GM12892 (cell line): Measurements from ENCODE around the gene CLSTN1.
A peak's percentile ranks its signal among the peaks of the same experiment; 100 is the strongest.

ENCODE experiments used
- DNase-seq: peaks from one replicate; pipeline ENCODE4 v3.0.0; 2011; ENCODE audit not compliant: insufficient read length
- FAIRE-seq: peaks from 2 replicates; lab custom pipeline; 2011; peaks lifted over from hg19 to GRCh38; lab: Jason Lieb, UNC
- POLR2A ChIP-seq: IDR thresholded peaks from 2 replicates; pipeline ENCODE4 v1.6.1; 2011; ENCODE audit warnings: low read depth, low read length, control low read depth
- POLR2AphosphoS5 ChIP-seq: IDR thresholded peaks from 2 replicates; pipeline ENCODE4 v1.6.1; 2011; ENCODE audit warnings: low read depth, low read length, control low read depth
- TAF1 ChIP-seq: IDR thresholded peaks from 2 replicates; pipeline ENCODE4 v1.6.1; 2011; ENCODE audit warnings: low read depth, mild to moderate bottlenecking, control low read depth, low read length, borderline replicate concordance

Gene CLSTN1

DNA sequence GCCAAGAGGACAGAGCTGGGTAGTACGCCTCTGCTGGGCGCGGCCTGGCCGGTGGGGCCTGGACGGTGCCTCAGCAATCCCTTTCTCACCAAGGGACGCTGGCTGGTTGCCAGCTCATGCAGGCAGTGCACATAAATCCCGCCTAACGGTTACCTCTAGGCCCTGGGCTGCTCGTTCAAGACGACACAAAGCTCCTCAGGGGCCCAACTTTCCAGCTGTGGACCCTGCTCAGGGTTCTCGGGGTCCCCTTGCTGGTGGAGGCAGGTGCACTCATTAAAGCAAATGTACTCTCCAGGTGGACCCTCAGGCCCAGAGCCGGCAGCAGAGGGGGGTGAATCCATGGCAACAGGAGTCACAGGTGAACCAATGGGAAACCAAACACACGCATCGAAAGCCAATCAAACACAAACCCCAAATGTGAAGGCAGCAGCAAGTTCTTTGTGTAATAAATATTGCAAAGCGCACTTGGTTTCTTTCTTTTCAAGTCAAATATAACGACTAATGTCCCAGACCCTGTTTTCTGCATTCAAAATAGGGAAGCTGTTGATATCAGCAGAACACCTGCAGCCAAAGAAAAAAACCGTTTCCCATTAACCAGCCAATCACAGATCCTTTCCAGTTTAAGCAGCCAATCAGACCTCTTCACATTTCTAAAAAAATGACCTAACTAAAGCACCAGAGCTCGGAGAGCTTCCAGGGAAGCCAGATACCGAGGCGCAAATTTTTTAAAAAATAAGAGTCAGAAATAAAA is 26.1 kb upstream of the CLSTN1 start:
- no peak for FAIRE-seq
- DNase-seq, result peak; percentile 57
- TF ChIP-seq POLR2A, result no peak
- no peak for TF ChIP-seq POLR2AphosphoS5
- no peak for TF ChIP-seq TAF1

DNA sequence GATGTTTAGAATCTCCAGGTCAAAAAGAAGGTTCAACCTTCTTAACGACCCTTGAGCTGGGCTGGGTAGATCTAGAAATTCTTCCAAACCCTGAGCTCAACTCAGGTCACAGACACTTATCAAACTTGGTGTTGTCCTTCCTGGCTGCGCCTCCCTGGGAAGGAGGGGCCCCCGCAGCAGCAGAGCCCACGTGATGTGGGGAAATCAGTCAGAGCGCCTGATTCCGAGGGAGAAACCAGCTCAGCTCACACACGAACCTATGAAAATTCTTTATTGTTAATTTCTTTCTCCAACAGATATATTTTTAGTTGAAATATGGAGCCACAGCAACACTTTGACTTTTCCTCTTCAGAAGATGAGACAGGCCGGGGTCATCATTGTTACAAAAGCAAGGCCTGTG is 24.3 kb upstream of the CLSTN1 start:
- FAIRE-seq (no peak), DNase-seq (no peak)

DNA sequence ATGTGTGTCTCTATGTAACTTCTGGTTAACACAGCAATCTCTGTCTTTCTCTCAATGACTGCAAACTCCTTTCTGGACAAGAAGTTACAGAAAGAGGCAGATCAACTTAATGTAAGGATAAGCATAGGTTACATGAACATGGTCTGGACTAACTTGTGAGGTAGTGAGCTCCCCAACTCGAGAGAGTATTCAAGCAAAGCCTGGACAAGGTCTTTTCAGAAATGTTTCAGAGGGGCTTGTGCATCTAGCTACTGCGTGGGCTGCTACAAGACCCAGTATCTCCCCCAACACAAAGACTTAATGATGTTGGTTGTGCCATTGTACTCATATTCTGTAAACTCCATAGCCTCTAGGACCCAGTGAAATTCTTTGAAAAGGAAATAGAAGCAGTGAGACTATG is 23.5 kb upstream of the CLSTN1 start:
- no peak for FAIRE-seq
- TF ChIP-seq POLR2A (no peak), TAF1 (no peak), POLR2AphosphoS5 (no peak)
- no peak for DNase-seq

More for the DNA sequence above, 24.3 kb upstream of the CLSTN1 start:
- no peak for TF ChIP-seq TAF1
- TF ChIP-seq POLR2AphosphoS5, result no peak
- TF ChIP-seq POLR2A, result no peak

- no peak for TF ChIP-seq TAF1
- no peak for TF ChIP-seq POLR2AphosphoS5
- no peak for TF ChIP-seq POLR2A
- FAIRE-seq, result no peak
- DNase-seq, result no peak
Observed at GRCh38 chr1:9846611-9847171, 22.9 kb upstream of the CLSTN1 start.

- DNase-seq, result no peak
- TF ChIP-seq TAF1 (no peak), POLR2A (no peak), POLR2AphosphoS5 (no peak)
- FAIRE-seq, result no peak
Observed at GRCh38 chr1:9845914-9846313, 22.1 kb upstream of the CLSTN1 start.

- FAIRE-seq (no peak), DNase-seq (no peak)
- no peak for TF ChIP-seq TAF1
- TF ChIP-seq POLR2AphosphoS5, result no peak
- TF ChIP-seq POLR2A, result no peak
Observed at GRCh38 chr1:9844756-9845155, 21.0 kb upstream of the CLSTN1 start.

GRCh38 chr1:9844106-9844505 is 20.3 kb upstream of the CLSTN1 start:
- DNase-seq (no peak), FAIRE-seq (no peak)
- TF ChIP-seq POLR2AphosphoS5 (no peak), POLR2A (no peak), TAF1 (no peak)

DNA sequence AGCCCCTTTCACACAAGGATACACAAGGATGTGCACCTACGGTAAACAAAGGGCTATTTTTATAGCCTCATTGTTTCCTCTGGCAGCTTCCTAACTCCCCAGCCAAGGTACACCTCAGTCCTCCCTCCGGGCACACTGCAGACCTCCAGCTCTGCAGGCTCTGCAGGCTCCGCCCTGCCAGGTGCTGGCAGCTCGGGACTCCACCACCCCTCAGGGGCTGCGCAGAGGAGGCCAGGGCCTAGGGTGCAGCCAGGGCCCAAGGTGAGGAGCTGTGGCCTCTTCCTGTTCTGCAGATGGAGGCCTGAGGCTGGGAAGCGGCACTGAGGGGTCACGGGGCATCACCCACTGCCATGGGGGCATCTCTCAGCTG is 19.8 kb upstream of the CLSTN1 start:
- DNase-seq (no peak), FAIRE-seq (no peak)
- no peak for TF ChIP-seq TAF1
- no peak for TF ChIP-seq POLR2AphosphoS5
- TF ChIP-seq POLR2A, result no peak

GRCh38 chr1:9842781-9843575 is 19.2 kb upstream of the CLSTN1 start:
- TF ChIP-seq TAF1, result no peak
- TF ChIP-seq POLR2AphosphoS5, result no peak
- no peak for TF ChIP-seq POLR2A
- no peak for DNase-seq

DNA sequence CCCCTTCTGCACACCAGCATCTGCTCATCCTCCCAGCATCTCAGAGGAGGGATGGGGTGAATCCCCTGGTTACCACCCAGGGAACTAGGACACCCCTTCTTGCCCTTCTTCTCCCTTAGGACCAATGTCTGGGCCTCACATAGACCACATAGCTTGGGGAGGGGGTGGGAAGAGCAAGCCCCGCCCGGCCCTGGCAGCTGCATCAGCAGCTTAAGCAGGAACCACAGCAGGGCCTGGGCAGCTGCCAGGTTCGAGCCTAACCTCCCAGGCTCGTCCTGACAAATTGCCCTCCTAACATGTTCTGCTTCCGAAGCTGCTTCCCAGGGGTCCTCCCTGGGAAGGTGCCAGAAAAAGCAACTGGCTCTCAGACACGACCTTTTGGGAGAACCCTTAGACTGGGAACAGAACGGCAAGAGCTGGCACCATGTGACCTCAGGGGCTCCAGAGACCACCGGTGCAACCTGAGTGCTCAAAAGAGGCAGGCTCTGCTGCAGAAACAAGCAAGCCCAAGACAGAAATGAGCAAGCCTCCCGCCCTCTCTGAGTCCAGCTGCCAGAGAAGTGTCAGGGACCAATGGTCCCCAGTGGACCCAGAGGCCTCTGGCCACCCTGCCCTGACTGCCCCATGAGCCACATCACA is 18.4 kb upstream of the CLSTN1 start:
- DNase-seq (no peak), FAIRE-seq (no peak)
- TF ChIP-seq POLR2AphosphoS5 (no peak), POLR2A (no peak), TAF1 (no peak)

More at GRCh38 chr1:9842781-9843575, 19.2 kb upstream of the CLSTN1 start:
- no peak for FAIRE-seq

DNA sequence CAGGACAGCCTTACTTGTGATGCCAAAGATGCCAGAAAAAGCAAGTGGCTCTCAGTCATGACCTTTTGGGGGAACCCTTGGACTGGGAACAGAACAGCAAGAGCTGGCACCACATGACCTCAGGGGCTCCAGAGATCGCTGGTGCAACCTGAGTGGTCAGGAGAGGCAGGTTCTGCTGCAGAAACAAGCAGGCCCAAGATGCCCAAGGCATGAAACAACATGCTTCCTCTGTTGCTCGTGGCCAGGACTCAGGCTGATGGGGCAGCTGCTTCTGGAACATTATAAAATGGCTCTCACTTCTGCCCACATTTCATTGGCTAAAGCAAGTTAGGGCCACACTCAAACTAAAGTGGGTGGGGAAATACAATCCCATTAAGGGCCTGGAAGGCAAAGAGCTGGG is 17.7 kb upstream of the CLSTN1 start:
- no peak for FAIRE-seq

DNA sequence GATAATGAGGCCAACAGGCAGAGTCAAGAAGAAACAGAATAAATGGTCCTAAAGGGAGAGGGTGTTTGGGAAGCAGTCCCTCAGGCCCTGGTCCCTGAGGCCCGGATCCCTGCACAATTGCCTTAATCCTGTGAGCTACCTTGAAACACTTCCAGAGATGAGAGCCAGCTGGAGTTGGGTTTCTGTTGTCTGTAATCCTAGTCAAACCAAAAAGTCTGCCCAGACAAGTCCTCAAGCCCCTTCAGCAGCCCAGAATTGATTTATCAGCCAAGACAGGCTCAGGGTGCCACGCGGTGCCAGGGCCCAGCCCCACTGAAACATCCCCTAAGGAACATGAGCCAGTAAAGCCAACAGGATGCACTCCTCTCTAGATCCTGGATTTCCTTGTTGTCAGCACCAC is 16.4 kb upstream of the CLSTN1 start:
- no peak for TF ChIP-seq POLR2AphosphoS5
- no peak for TF ChIP-seq TAF1
- no peak for DNase-seq
- FAIRE-seq, result no peak

More for the DNA sequence above, 17.7 kb upstream of the CLSTN1 start:
- DNase-seq, result no peak
- TF ChIP-seq TAF1 (no peak), POLR2AphosphoS5 (no peak), POLR2A (no peak)
